ES-I3 (cell line): ENCODE data around the gene TATDN2.

Experiments
- H3K36me3 ChIP-seq: 2 replicates; pipeline ENCODE4 v1.6.1; 2013; ENCODE audit warnings: mild to moderate bottlenecking, low read length, control low read depth, moderate library complexity; ENCODE audit not compliant: insufficient read depth
- H3K4me1 ChIP-seq: 2 replicates; pipeline ENCODE4 v1.6.1; 2013; ENCODE audit warnings: mild to moderate bottlenecking, control low read depth, low read length; ENCODE audit not compliant: insufficient read depth
- H3K9ac ChIP-seq: 2 replicates; pipeline ENCODE4 v1.6.1; 2013; ENCODE audit warnings: low read depth, mild to moderate bottlenecking, low read length, moderate library complexity
- H3K9me3 ChIP-seq: 2 replicates; pipeline ENCODE4 v1.6.1; 2013; ENCODE audit warnings: mild to moderate bottlenecking, low read length, moderate library complexity; ENCODE audit not compliant: control insufficient read depth, insufficient read depth

TATDN2 gene

GRCh38 chr3:10228248-10228950, 19.9 kb upstream of the TATDN2 start:
- no peak overlapping the region for H3K9ac ChIP-seq
- H3K4me1 ChIP-seq: peaks cover 14% of the 10 kb centered on the region
- no peaks in the 10 kb centered on the region for H3K9me3 ChIP-seq
- H3K36me3 ChIP-seq: no peaks in the 10 kb centered on the region

- Histone ChIP-seq H3K4me1 (peaks cover 14% of the 10 kb centered on the region), H3K9me3 (no peaks in the 10 kb centered on the region), H3K36me3 (no peaks in the 10 kb centered on the region), H3K9ac (no peak overlapping the region)
Measured at GRCh38 chr3:10229576-10229975, 18.7 kb upstream of the TATDN2 start.

GRCh38 chr3:10232137-10232536, 16.1 kb upstream of the TATDN2 start:
- no peaks in the 10 kb centered on the region for H3K36me3 ChIP-seq
- no peaks in the 10 kb centered on the region for H3K9me3 ChIP-seq
- no peak overlapping the region for H3K9ac ChIP-seq
- no peaks in the 10 kb centered on the region for H3K4me1 ChIP-seq

GRCh38 chr3:10233988-10234387, 14.3 kb upstream of the TATDN2 start:
- H3K36me3 ChIP-seq: no peaks in the 10 kb centered on the region
- H3K9me3 ChIP-seq: no peaks in the 10 kb centered on the region
- H3K4me1 ChIP-seq: no peaks in the 10 kb centered on the region
- no peak overlapping the region for H3K9ac ChIP-seq

- no peaks in the 10 kb centered on the region for H3K9me3 ChIP-seq
- no peaks in the 10 kb centered on the region for H3K36me3 ChIP-seq
- H3K9ac ChIP-seq: peak overlapping the region; percentile 24; the same call in 1 of the 2 replicates
- H3K4me1 ChIP-seq: no peaks in the 10 kb centered on the region
Measured at GRCh38 chr3:10234526-10235230, 13.6 kb upstream of the TATDN2 start.

- no peak overlapping the region for H3K9ac ChIP-seq
- H3K36me3 ChIP-seq: no peaks in the 10 kb centered on the region
- no peaks in the 10 kb centered on the region for H3K9me3 ChIP-seq
- H3K4me1 ChIP-seq: no peaks in the 10 kb centered on the region
Measured at GRCh38 chr3:10235551-10235950, 12.7 kb upstream of the TATDN2 start.

GRCh38 chr3:10238345-10239183, 9.7 kb upstream of the TATDN2 start:
- Histone ChIP-seq H3K4me1 (no peaks in the 10 kb centered on the region; the same call in 1 of the 2 replicates), H3K36me3 (no peaks in the 10 kb centered on the region), H3K9ac (no peak overlapping the region), H3K9me3 (no peaks in the 10 kb centered on the region; the same call in 1 of the 2 replicates)

- Histone ChIP-seq H3K36me3 (0 out of 2 replicates have a peak, but pooled peaks cover 3% of the 10 kb centered on the region), H3K4me1 (no peaks in the 10 kb centered on the region; the same call in 1 of the 2 replicates)
Measured at GRCh38 chr3:10240799-10241198, 7.5 kb upstream of the TATDN2 start.

GRCh38 chr3:10242182-10243065, 5.8 kb upstream of the TATDN2 start:
- Histone ChIP-seq H3K9me3 (peaks cover 10% of the 10 kb centered on the region), H3K9ac (no peak overlapping the region), H3K36me3 (0 out of 2 replicates have a peak, but pooled peaks cover 3% of the 10 kb centered on the region), H3K4me1 (no peaks in the 10 kb centered on the region; the same call in 1 of the 2 replicates)

More at GRCh38 chr3:10240799-10241198, 7.5 kb upstream of the TATDN2 start:
- Histone ChIP-seq H3K9me3 (peaks cover 4% of the 10 kb centered on the region), H3K9ac (no peak overlapping the region)

- Histone ChIP-seq H3K36me3 (0 out of 2 replicates have a peak, but pooled peaks cover 3% of the 10 kb centered on the region), H3K4me1 (no peaks in the 10 kb centered on the region; the same call in 1 of the 2 replicates), H3K9me3 (peaks cover 10% of the 10 kb centered on the region), H3K9ac (no peak overlapping the region)
Measured at GRCh38 chr3:10244009-10244408, 4.2 kb upstream of the TATDN2 start.

GRCh38 chr3:10245081-10245712, 3.1 kb upstream of the TATDN2 start:
- peaks cover 10% of the 10 kb centered on the region for H3K9me3 ChIP-seq
- peaks cover 5% of the 10 kb centered on the region; the same call in 1 of the 2 replicates for H3K4me1 ChIP-seq
- H3K36me3 ChIP-seq: 0 out of 2 replicates have a peak, but pooled peaks cover 3% of the 10 kb centered on the region

GRCh38 chr3:10247679-10248183, 528 bp upstream of the TATDN2 start:
- Histone ChIP-seq H3K36me3 (peaks cover 5% of the 10 kb centered on the region; the same call in 1 of the 2 replicates), H3K9ac (peak overlapping the region; percentile 75; the same call in 1 of the 2 replicates), H3K9me3 (peaks cover 10% of the 10 kb centered on the region), H3K4me1 (peaks cover 8% of the 10 kb centered on the region; the same call in 1 of the 2 replicates)

More at GRCh38 chr3:10245081-10245712, 3.1 kb upstream of the TATDN2 start:
- H3K9ac ChIP-seq: no peak overlapping the region
